Lung microvascular endothelial cell (primary cell): Measurements from ENCODE around the gene TAGLN2. TPM values are rescaled to one million over a fixed set of nuclear protein-coding genes. Genes with fewer than 3 reads are reported as not detected.

Source experiments
- DNase-seq, 2 donors: peaks; one replicate each; pipeline versions ENCODE4 v3.0.0 to v3.0.0-alpha.2; 2010; ENCODE audit warnings: low read depth in 2 of 2
- total RNA-seq: library from RNA; depleted of rRNA; stranded (reverse); fragments of >200 nt; gene quantifications from 2 replicates; pipeline ENCODE4 v1.2.1, GENCODE V29; 2014

The TAGLN2 gene
- total RNA-seq, 1 donor from 2014 or later: 59.1 TPM

GRCh38 chr1:159935719-159936272, 10.5 kb upstream of the TAGLN2 start:
- DNase-seq: no peak

- DNase-seq: no peak
These were observed 10.0 kb upstream of the TAGLN2 start for GRCh38 chr1:159935305-159935704.

- no peak for DNase-seq
These were observed 9.1 kb upstream of the TAGLN2 start for GRCh38 chr1:159934136-159935039.

- DNase-seq: no peak
These were observed 8.0 kb upstream of the TAGLN2 start for GRCh38 chr1:159933347-159933746.

- DNase-seq: no peak
These were observed 7.3 kb upstream of the TAGLN2 start for GRCh38 chr1:159932296-159933285.

- no peak for DNase-seq
These were observed 6.5 kb upstream of the TAGLN2 start for GRCh38 chr1:159931795-159932173.

GRCh38 chr1:159931101-159931794, 5.9 kb upstream of the TAGLN2 start:
- no peak for DNase-seq

GRCh38 chr1:159930634-159931033, 5.3 kb upstream of the TAGLN2 start:
- DNase-seq: no peak

GRCh38 chr1:159930216-159930615, 4.9 kb upstream of the TAGLN2 start:
- no peak for DNase-seq

- no peak for DNase-seq
These were observed 4.1 kb upstream of the TAGLN2 start for GRCh38 chr1:159929155-159930051.

- DNase-seq: no peak
These were observed 3.3 kb upstream of the TAGLN2 start for GRCh38 chr1:159928491-159929050.

- no peak for DNase-seq
These were observed 2.6 kb upstream of the TAGLN2 start for GRCh38 chr1:159927849-159928431.

GRCh38 chr1:159927211-159927848, 2.0 kb upstream of the TAGLN2 start:
- DNase-seq: no peak

- DNase-seq: peak in 1 of 2 donors; percentile 53
These were observed 392 bp upstream of the TAGLN2 start for GRCh38 chr1:159925719-159926078.

- peak; percentile 95 to 96 for DNase-seq
These were observed 1.1 kb downstream of the TAGLN2 start for GRCh38 chr1:159924025-159924790.

GRCh38 chr1:159923203-159924024, 1.9 kb downstream of the TAGLN2 start:
- peak; percentile 96 to 97 for DNase-seq

- peak; percentile 35 to 59 for DNase-seq
These were observed 2.6 kb downstream of the TAGLN2 start for GRCh38 chr1:159922511-159923202.
